Activated CD4-positive, alpha-beta T cell treated with anti-CD3 and anti-CD28 coated beads, Interleukin-2, Interleukin-6, amounts not matched to agents 100 ng/mL and 50 ng/mL, durations not matched to agents 16 hours and 8 hours (primary cell): ENCODE measurements around the gene SHISA9.
A peak's percentile ranks its signal among the peaks of the same experiment; 100 is the strongest.

Experiments
- DNase-seq: peaks from one replicate; pipeline ENCODE4 v3.0.0-alpha.2; 2020

Gene SHISA9

GRCh38 chr16:13032911-13033310 lies 131.5 kb downstream of the SHISA9 start:
- no peak for DNase-seq

GRCh38 chr16:13036600-13036999 lies 135.2 kb downstream of the SHISA9 start:
- peak; percentile 10 for DNase-seq

- DNase-seq: no peak
These were observed 137.2 kb downstream of the SHISA9 start for GRCh38 chr16:13038591-13038990.

GRCh38 chr16:13039526-13039925 lies 138.1 kb downstream of the SHISA9 start:
- no peak for DNase-seq

GRCh38 chr16:13041180-13041579 lies 139.8 kb downstream of the SHISA9 start:
- DNase-seq: no peak

- DNase-seq: no peak
These were observed 140.4 kb downstream of the SHISA9 start for GRCh38 chr16:13041646-13042290.

- DNase-seq: no peak
These were observed 140.9 kb downstream of the SHISA9 start for GRCh38 chr16:13042291-13042685.

- no peak for DNase-seq
These were observed 144.8 kb downstream of the SHISA9 start for GRCh38 chr16:13046061-13046821.

- no peak for DNase-seq
These were observed 145.9 kb downstream of the SHISA9 start for GRCh38 chr16:13047276-13047675.

- no peak for DNase-seq
These were observed 148.3 kb downstream of the SHISA9 start for GRCh38 chr16:13049688-13050087.

GRCh38 chr16:13052431-13052830 lies 151.0 kb downstream of the SHISA9 start:
- DNase-seq: no peak

GRCh38 chr16:13055480-13055879 lies 154.1 kb downstream of the SHISA9 start:
- no peak for DNase-seq

GRCh38 chr16:13056607-13057006 lies 155.2 kb downstream of the SHISA9 start:
- no peak for DNase-seq

GRCh38 chr16:13060932-13061331 lies 159.5 kb downstream of the SHISA9 start:
- DNase-seq: no peak

GRCh38 chr16:13061691-13062090 lies 160.3 kb downstream of the SHISA9 start:
- DNase-seq: no peak

GRCh38 chr16:13062219-13062618 lies 160.8 kb downstream of the SHISA9 start:
- DNase-seq: no peak

- no peak for DNase-seq
These were observed 162.1 kb downstream of the SHISA9 start for GRCh38 chr16:13063457-13063856.

- DNase-seq: no peak
These were observed 163.4 kb downstream of the SHISA9 start for GRCh38 chr16:13064821-13065220.

- no peak for DNase-seq
These were observed 166.2 kb downstream of the SHISA9 start for GRCh38 chr16:13067648-13068047.

GRCh38 chr16:13068912-13069583 lies 167.7 kb downstream of the SHISA9 start:
- no peak for DNase-seq

GRCh38 chr16:13070268-13070667 lies 168.9 kb downstream of the SHISA9 start:
- no peak for DNase-seq

- DNase-seq: no peak
These were observed 175.5 kb downstream of the SHISA9 start for GRCh38 chr16:13076878-13077277.

- no peak for DNase-seq
These were observed 176.4 kb downstream of the SHISA9 start for GRCh38 chr16:13077816-13078215.

GRCh38 chr16:13080531-13080930 lies 179.1 kb downstream of the SHISA9 start:
- DNase-seq: no peak
